Keratinocyte (primary cell): ENCODE data around the gene CCDC92B. TPM values are rescaled to one million over a fixed set of nuclear protein-coding genes. Genes with fewer than 3 reads are reported as not detected.

Experiments used
- DNase-seq: peaks from one replicate; pipeline ENCODE4 v3.0.0-alpha.2; 2011; ENCODE audit warnings: low read depth, missing footprints, low spot score
- FAIRE-seq: peaks from 2 replicates; lab custom pipeline; 2011; peaks lifted over from hg19 to GRCh38; lab: Jason Lieb, UNC
- H2AFZ ChIP-seq: 2 replicates; pipeline ENCODE4 v1.6.0; 2012; ENCODE audit warnings: low read length, control low read depth, inconsistent platforms; ENCODE audit not compliant: control insufficient read depth
- H3K27ac ChIP-seq: 2 replicates; pipeline ENCODE4 v1.5.1; 2011; ENCODE audit warnings: low read length; ENCODE audit not compliant: control insufficient read depth, insufficient read depth
- H3K27me3 ChIP-seq: 3 replicates; pipeline ENCODE4 v1.6.0; 2011; ENCODE audit warnings: low read length; ENCODE audit not compliant: control insufficient read depth, insufficient read depth; ENCODE audit errors: extremely low read depth
- H3K36me3 ChIP-seq, 2 experiments: 2 replicates in 1 of 2; 3 replicates in 1 of 2; pipeline ENCODE4 v1.5.1; 2011; ENCODE audit warnings: low read length in 2 of 2, mild to moderate bottlenecking in 1 of 2; ENCODE audit not compliant: control insufficient read depth in 2 of 2, insufficient read depth in 2 of 2; ENCODE audit errors: extremely low read depth in 1 of 2
- H3K4me1 ChIP-seq: 3 replicates; pipeline ENCODE4 v1.5.1; 2011; ENCODE audit warnings: low read length; ENCODE audit not compliant: control insufficient read depth, insufficient read depth; ENCODE audit errors: extremely low read depth
- H3K4me2 ChIP-seq: 3 replicates; pipeline ENCODE4 v1.6.0; 2011; ENCODE audit warnings: low read depth, low read length; ENCODE audit not compliant: control insufficient read depth, insufficient read depth; ENCODE audit errors: extremely low read depth
- H3K4me3 ChIP-seq, 3 experiments: fragments of 200-600 bp in 1 of 3; sonication (generic) in 1 of 3; 2 replicates in 2 of 3; 3 replicates in 1 of 3; pipeline ENCODE4 v1.5.1; 2011 to 2016; ENCODE audit warnings: low read length in 3 of 3, mild to moderate bottlenecking in 3 of 3, control low read depth in 2 of 3, inconsistent platforms in 1 of 3, low read depth in 1 of 3, mixed read lengths in 1 of 3, mixed run types in 1 of 3, moderate library complexity in 1 of 3; ENCODE audit not compliant: control insufficient read depth in 2 of 3, insufficient read depth in 2 of 3; ENCODE audit errors: extremely low read depth in 1 of 3
- H3K79me2 ChIP-seq: 2 replicates; pipeline ENCODE4 v1.6.0; 2012; ENCODE audit warnings: low read length; ENCODE audit not compliant: control insufficient read depth, insufficient read depth
- H3K9ac ChIP-seq: 3 replicates; pipeline ENCODE4 v1.6.0; 2011; ENCODE audit warnings: low read length; ENCODE audit not compliant: control insufficient read depth, insufficient read depth; ENCODE audit errors: extremely low read depth
- H3K9me1 ChIP-seq: 3 replicates; pipeline ENCODE4 v1.6.0; 2011; ENCODE audit warnings: low read length; ENCODE audit not compliant: control insufficient read depth, insufficient read depth; ENCODE audit errors: extremely low read depth
- H3K9me3 ChIP-seq: 2 replicates; pipeline ENCODE4 v1.5.1; 2012; ENCODE audit warnings: low read depth, low read length; ENCODE audit not compliant: control insufficient read depth
- H4K20me1 ChIP-seq: 3 replicates; pipeline ENCODE4 v1.6.0; 2011; ENCODE audit warnings: low read length; ENCODE audit not compliant: control insufficient read depth, insufficient read depth; ENCODE audit errors: extremely low read depth
- CTCF ChIP-seq, 3 experiments: IDR thresholded peaks in 1 of 3; conservative IDR thresholded peaks in 1 of 3; optimal IDR thresholded peaks in 1 of 3; 2 replicates in 2 of 3; 3 replicates in 1 of 3; pipeline versions ENCODE3 to v1.5.1; 2011; ENCODE audit warnings: low read length in 3 of 3, mild to moderate bottlenecking in 3 of 3, moderate library complexity in 2 of 3, control low read depth in 1 of 3, inconsistent platforms in 1 of 3; ENCODE audit not compliant: insufficient read depth in 2 of 3; ENCODE audit errors: extremely low read depth in 1 of 3
- EZH2 ChIP-seq: IDR thresholded peaks from one replicate; pipeline ENCODE4 v1.6.1; 2012; ENCODE audit warnings: inconsistent platforms, mild to moderate bottlenecking, low read length, moderate library complexity
- dilution Hi-C: fragments of 300-500 bp; cut with MboI; formaldehyde crosslinking; loops from one replicate; pipeline ENCODE4 v1.7.0; 2020; ENCODE audit warnings: low sequenced_read_pairs; ENCODE audit not compliant: extremely low pct_ligation_motif_present
- polyA plus RNA-seq, 5 experiments: library from polyadenylated mRNA; depleted of rRNA in 3 of 5; stranded (reverse) in 3 of 5; stranded (forward) in 1 of 5; unstranded in 1 of 5; fragments of >200 nt; gene quantifications; 1 replicate in 1 of 5; 2 replicates in 3 of 5; 3 replicates in 1 of 5; pipeline versions ENCODE4 v1.2.1 to v1.2.3, GENCODE V29; 2011 to 2012; ENCODE audit warnings: missing spikeins in 2 of 5, low read depth in 1 of 5, low replicate concordance in 1 of 5

The CCDC92B gene
- polyA plus RNA-seq, 1 donor (not counting 4 experiments of a cell fraction or from before 2014, with no cell fraction given) = not detected

DNA sequence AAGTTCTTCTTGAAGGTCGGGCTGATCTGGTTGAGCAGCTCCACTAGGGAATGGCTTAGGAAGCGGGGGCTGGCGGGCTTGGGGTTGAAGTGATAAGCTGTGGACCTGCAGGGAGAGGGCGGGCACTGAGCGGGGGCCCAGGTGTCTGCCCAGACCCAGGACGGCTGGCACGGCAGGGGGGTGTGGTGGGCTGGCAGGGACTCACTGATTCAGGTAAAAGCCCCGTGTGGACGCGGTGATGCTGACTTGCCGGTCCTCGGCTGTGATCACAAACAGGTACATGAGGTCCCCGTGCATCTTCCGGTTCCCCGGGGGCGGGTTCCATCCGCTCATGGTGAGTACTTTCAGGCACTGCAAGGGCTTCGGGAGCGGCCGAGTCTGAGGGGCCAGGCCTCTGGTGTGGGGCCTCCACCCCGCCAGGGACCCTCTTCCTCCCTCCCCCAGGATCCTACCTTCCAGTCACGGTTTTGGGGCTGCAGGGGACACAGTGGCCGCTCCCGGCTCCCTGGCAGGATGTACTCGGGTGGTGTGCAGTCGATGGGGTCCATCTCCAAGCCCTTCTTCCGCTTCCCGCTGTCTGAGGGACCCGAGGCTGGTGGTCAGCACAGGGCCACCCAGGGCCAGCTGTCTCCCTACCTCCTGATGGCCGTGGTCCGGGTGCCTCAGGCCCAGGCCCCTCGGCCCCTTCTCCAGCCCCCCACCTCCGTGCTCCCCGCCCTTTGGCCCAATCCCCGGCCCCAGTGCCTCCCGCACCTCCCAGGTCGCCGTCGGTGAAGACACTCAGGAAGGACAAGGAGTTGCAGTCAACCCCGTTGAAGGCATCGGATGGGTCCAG is 48.1 kb downstream of the CCDC92B start:
- Histone ChIP-seq H3K4me3 (no peak overlapping the region), H3K9me1 (no peaks in the 10 kb centered on the region), H4K20me1 (peaks cover 24% of the 10 kb centered on the region), H3K36me3 (peaks cover 27 to 32% of the 10 kb centered on the region in 2 experiments), H3K27ac (no peak overlapping the region), H3K79me2 (peaks cover 34% of the 10 kb centered on the region), H2AFZ (no peak overlapping the region), H3K27me3 (no peaks in the 10 kb centered on the region), H3K9ac (no peak overlapping the region), H3K4me1 (no peaks in the 10 kb centered on the region), H3K9me3 (no peaks in the 10 kb centered on the region), H3K4me2 (no peak overlapping the region)
- FAIRE-seq (no peak), DNase-seq (no peak)
- no peak for TF ChIP-seq EZH2
- no peak for TF ChIP-seq CTCF (optimal IDR thresholded peaks at IDR 0.05 in 1 of 3, IDR thresholded peaks at IDR 0.05 in 1 of 3, conservative IDR thresholded peaks at IDR 0.05 in 1 of 3; ENCODE audit: extremely low read depth in 1 of 3, insufficient read depth in 2 of 3, low read length in 3 of 3)
- dilution Hi-C loops = no loop called here

DNA sequence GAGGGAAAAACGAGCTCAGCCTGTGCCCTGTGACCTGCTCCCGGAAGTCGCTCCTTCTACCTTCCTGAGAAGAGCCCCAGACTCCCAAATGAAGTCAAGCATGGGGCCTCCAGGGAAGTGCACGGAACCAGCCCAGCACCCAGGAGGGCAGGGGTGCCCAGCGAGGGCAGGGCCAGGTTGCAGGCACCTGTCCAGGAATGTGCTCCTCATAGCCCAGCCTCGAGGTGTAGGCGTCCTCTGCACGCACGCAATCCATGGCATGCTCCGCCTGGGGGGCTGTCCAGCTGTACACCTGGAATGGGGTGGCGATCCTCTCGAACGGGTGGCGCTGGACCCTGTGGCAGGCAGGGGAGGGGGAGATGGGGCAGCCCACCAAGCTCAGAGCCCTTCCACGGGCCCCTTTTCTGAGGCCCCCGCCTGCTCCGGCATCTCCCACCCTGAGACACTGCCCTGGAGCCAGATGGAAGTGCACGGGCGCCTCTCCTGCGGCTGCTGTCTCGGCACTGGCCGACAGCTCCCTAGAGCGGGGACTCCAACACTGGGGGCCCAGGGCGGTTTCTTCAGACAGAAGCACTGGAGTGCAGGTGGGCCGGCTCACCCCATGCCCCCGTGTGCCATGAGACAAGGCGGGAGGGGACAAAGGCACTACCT is 48.8 kb downstream of the CCDC92B start:
- no peaks in the 10 kb centered on the region for H3K27me3 ChIP-seq
- H3K9me3 ChIP-seq = no peaks in the 10 kb centered on the region
- H3K9ac ChIP-seq = no peak overlapping the region
- no peaks in the 10 kb centered on the region for H3K4me1 ChIP-seq
- DNase-seq = no peak
- no peak overlapping the region for H2AFZ ChIP-seq
- no peak overlapping the region for H3K27ac ChIP-seq
- H3K79me2 ChIP-seq = peaks cover 26% of the 10 kb centered on the region
- H4K20me1 ChIP-seq = peaks cover 16% of the 10 kb centered on the region
- H3K4me3 ChIP-seq = no peak overlapping the region
- peaks cover 31 to 33% of the 10 kb centered on the region in 2 experiments for H3K36me3 ChIP-seq
- no peak for FAIRE-seq
- no peak overlapping the region for H3K4me2 ChIP-seq
- H3K9me1 ChIP-seq = no peaks in the 10 kb centered on the region
- dilution Hi-C loops = no loop called here
- TF ChIP-seq EZH2 (no peak), CTCF (optimal IDR thresholded peaks at IDR 0.05 in 1 of 3, IDR thresholded peaks at IDR 0.05 in 1 of 3, conservative IDR thresholded peaks at IDR 0.05 in 1 of 3; ENCODE audit: extremely low read depth in 1 of 3, insufficient read depth in 2 of 3, low read length in 3 of 3) (no peak)
